ENCODE measurements around the gene TBC1D12. TPM values are rescaled to one million over a fixed set of nuclear protein-coding genes. Genes with fewer than 3 reads are reported as not detected.

The TBC1D12 gene
- total and polyA plus RNA-seq, 8 donors, result 4.1 to 163 (median 12.9) TPM

- peaks cover 0 to 16% (median 8%) of the 10 kb centered on the region in 4 donors for H3K4me1 ChIP-seq
- no peak for DNase-seq
- no peaks in the 10 kb centered on the region for H3K36me3 ChIP-seq
- no peak overlapping the region for H3K27ac ChIP-seq
- TF ChIP-seq POLR2A (IDR thresholded peaks at IDR 0.05) (no peak), POLR2AphosphoS5 (IDR thresholded peaks at IDR 0.05) (no peak), EP300 (IDR thresholded peaks at IDR 0.05) (no peak)
- TF ChIP-seq, protein P1, sequence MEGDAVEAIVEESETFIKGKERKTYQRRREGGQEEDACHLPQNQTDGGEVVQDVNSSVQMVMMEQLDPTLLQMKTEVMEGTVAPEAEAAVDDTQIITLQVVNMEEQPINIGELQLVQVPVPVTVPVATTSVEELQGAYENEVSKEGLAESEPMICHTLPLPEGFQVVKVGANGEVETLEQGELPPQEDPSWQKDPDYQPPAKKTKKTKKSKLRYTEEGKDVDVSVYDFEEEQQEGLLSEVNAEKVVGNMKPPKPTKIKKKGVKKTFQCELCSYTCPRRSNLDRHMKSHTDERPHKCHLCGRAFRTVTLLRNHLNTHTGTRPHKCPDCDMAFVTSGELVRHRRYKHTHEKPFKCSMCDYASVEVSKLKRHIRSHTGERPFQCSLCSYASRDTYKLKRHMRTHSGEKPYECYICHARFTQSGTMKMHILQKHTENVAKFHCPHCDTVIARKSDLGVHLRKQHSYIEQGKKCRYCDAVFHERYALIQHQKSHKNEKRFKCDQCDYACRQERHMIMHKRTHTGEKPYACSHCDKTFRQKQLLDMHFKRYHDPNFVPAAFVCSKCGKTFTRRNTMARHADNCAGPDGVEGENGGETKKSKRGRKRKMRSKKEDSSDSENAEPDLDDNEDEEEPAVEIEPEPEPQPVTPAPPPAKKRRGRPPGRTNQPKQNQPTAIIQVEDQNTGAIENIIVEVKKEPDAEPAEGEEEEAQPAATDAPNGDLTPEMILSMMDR (IDR thresholded peaks at IDR 0.05), result no peak
- no peak overlapping the region for H3K4me3 ChIP-seq
- intact Hi-C loops (cut with DNase I; ENCODE audit: low total_unique reads), result no loop called here
- no peaks in the 10 kb centered on the region for H3K27me3 ChIP-seq
- peaks cover 0 to 8% (median 0%) of the 10 kb centered on the region in 4 donors for H3K9me3 ChIP-seq
- 50 to 73% (median 65%) methylated on average over 1 of the region's 1 CpG for WGBS, 5 donors
These were observed 18.7 kb downstream of the TBC1D12 start for GRCh38 chr10:94420998-94421528.

GRCh38 chr10:94423627-94424026 lies 21.3 kb downstream of the TBC1D12 start:
- peaks cover 0 to 11% (median 5%) of the 10 kb centered on the region in 4 donors for H3K4me1 ChIP-seq

GRCh38 chr10:94424714-94425337 lies 22.5 kb downstream of the TBC1D12 start:
- TF ChIP-seq POLR2AphosphoS5 (IDR thresholded peaks at IDR 0.05) (no peak), POLR2A (IDR thresholded peaks at IDR 0.05) (no peak), EP300 (IDR thresholded peaks at IDR 0.05) (no peak)
- TF ChIP-seq, protein P1 (IDR thresholded peaks at IDR 0.05), result no peak
- Histone ChIP-seq H3K4me3 (no peak overlapping the region), H3K27ac (no peak overlapping the region), H3K4me1 (peaks cover 0 to 22% (median 10%) of the 10 kb centered on the region in 4 donors), H3K9me3 (peaks cover 0 to 15% (median 0%) of the 10 kb centered on the region in 4 donors), H3K27me3 (no peaks in the 10 kb centered on the region), H3K36me3 (no peaks in the 10 kb centered on the region)
- intact Hi-C loops (cut with DNase I; ENCODE audit: low total_unique reads), result no loop called here
- no peak for DNase-seq
- 64 to 83% (median 77%) methylated on average over 4 of the region's 4 CpGs for WGBS, 5 donors

More at GRCh38 chr10:94423627-94424026, 21.3 kb downstream of the TBC1D12 start:
- TF ChIP-seq POLR2A (IDR thresholded peaks at IDR 0.05) (no peak), EP300 (IDR thresholded peaks at IDR 0.05) (no peak), POLR2AphosphoS5 (IDR thresholded peaks at IDR 0.05) (no peak)
- TF ChIP-seq, protein P1 (IDR thresholded peaks at IDR 0.05), result no peak
- Histone ChIP-seq H3K9me3 (peaks cover 0 to 15% (median 0%) of the 10 kb centered on the region in 4 donors), H3K36me3 (no peaks in the 10 kb centered on the region), H3K27me3 (no peaks in the 10 kb centered on the region), H3K27ac (no peak overlapping the region), H3K4me3 (no peak overlapping the region)
- intact Hi-C loops (cut with DNase I; ENCODE audit: low total_unique reads), result no loop called here
- 46 to 72% (median 68%) methylated on average over 1 of the region's 1 CpG for WGBS, 5 donors
- DNase-seq, result no peak

GRCh38 chr10:94425942-94426341 lies 23.6 kb downstream of the TBC1D12 start:
- intact Hi-C loops (cut with DNase I; ENCODE audit: low total_unique reads), result no loop called here
- H3K9me3 ChIP-seq, result peaks cover 0 to 15% (median 0%) of the 10 kb centered on the region in 4 donors
- no peaks in the 10 kb centered on the region for H3K27me3 ChIP-seq
- TF ChIP-seq POLR2A (IDR thresholded peaks at IDR 0.05) (no peak), POLR2AphosphoS5 (IDR thresholded peaks at IDR 0.05) (no peak), EP300 (IDR thresholded peaks at IDR 0.05) (no peak)
- TF ChIP-seq, protein P1 (IDR thresholded peaks at IDR 0.05), result no peak
- no peaks in the 10 kb centered on the region for H3K36me3 ChIP-seq
- peaks cover 0 to 32% (median 12%) of the 10 kb centered on the region in 4 donors for H3K4me1 ChIP-seq
- H3K4me3 ChIP-seq, result no peak overlapping the region
- no peak overlapping the region for H3K27ac ChIP-seq
- no peak for DNase-seq

Measured in stomach (tissue), 9 donors.